ENCODE measurements around the gene GNG8. TPM values are rescaled to one million over a fixed set of nuclear protein-coding genes. Genes with fewer than 3 reads are reported as not detected.

Gene GNG8
- total and polyA plus RNA-seq, 9 of the 15 experiments (the other 6 are each of a cell fraction or from before 2014, with no cell fraction given): 1.3 TPM; not detected in 8

GRCh38 chr19:46623915-46624502 lies 12.0 kb downstream of the GNG8 start:
- no peak for TF ChIP-seq NKRF (IDR thresholded peaks at IDR 0.05; ENCODE audit: borderline replicate concordance)
- TF ChIP-seq RBM39 (optimal IDR thresholded peaks at IDR 0.05; ENCODE audit: low read depth, low read length): no peak
- no peak for TF ChIP-seq ZKSCAN1 (IDR thresholded peaks at IDR 0.05; ENCODE audit: low read depth, low read length)
- TF ChIP-seq XRCC4 (IDR thresholded peaks at IDR 0.05; ENCODE audit: extremely low read depth, insufficient read depth, insufficient read length): no peak
- no peak for TF ChIP-seq ZBTB7A (IDR thresholded peaks at IDR 0.05; ENCODE audit: borderline replicate concordance, control insufficient read depth, low read depth, low read length)
- no peak for TF ChIP-seq FIP1L1 (IDR thresholded peaks at IDR 0.05; ENCODE audit: low read depth, low read length, poor library complexity, severe bottlenecking)
- TF ChIP-seq ZNF121 (CRISPR knock-in tag; conservative IDR thresholded peaks at IDR 0.05): 0 out of 2 replicates have a peak, but pooled peaks have one; percentile 13
- TF ChIP-seq HNRNPL (IDR thresholded peaks at IDR 0.05; ENCODE audit: low read depth, low read length): peak; percentile 15; the same call in 1 of the 2 replicates
- TF ChIP-seq SMAD3 (CRISPR knock-in tag; conservative IDR thresholded peaks at IDR 0.05): no peak
- TF ChIP-seq TRIM28 (IDR thresholded peaks at IDR 0.05): no peak
- no peak for TF ChIP-seq CGGBP1 (CRISPR knock-in tag; IDR thresholded peaks at IDR 0.05)
- TF ChIP-seq HMG20A (CRISPR knock-in tag; conservative IDR thresholded peaks at IDR 0.05): no peak
- TF ChIP-seq SP1 (CRISPR knock-in tag; IDR thresholded peaks at IDR 0.05): no peak
- no peak for FAIRE-seq
- H3K4me1 ChIP-seq (replicated peaks in 1 of 2; ENCODE audit: control insufficient read depth in 2 of 2, insufficient read depth in 2 of 2, low read length in 2 of 2): peaks cover 45 to 66% of the 10 kb centered on the region in 2 experiments
- H3K9ac ChIP-seq (ENCODE audit: insufficient read depth in 1 of 2, low read depth in 2 of 2, low read length in 2 of 2): peak overlapping the region in 1 of 2 experiments; percentile 11; a peak in 1 of 4 replicates
- ATAC-seq: no peak
- ChIA-PET POLR2A (interaction anchor here (0.9 kb wide), 1 partner anchor 10 kb away, joined by 3 read pairs; no protein-coding TSS in a partner anchor), CTCF (ENCODE audit: low intra/inter-chr PET ratio) (no interaction called here)
- H3K4me2 ChIP-seq (ENCODE audit: insufficient read depth, low read length): peak overlapping the region; percentile 57; the same call in 1 of the 2 replicates
- no peak for DNase-seq (ENCODE audit: extremely low read depth in 1 of 4, low spot score in 3 of 4)
- H3K79me2 ChIP-seq (ENCODE audit: control insufficient read depth, insufficient read depth, low read length): no peaks in the 10 kb centered on the region
- in situ Hi-C loops (cut with MboI): no loop called here
- WGBS (ENCODE audit: insufficient coverage, low coverage, missing lambda C conversion rate): 86% methylated on average over 15 of the region's 35 CpGs
- no peaks in the 10 kb centered on the region for H4K20me1 ChIP-seq (replicated peaks; ENCODE audit: control insufficient read depth, insufficient read depth, low read length)
- no peaks in the 10 kb centered on the region for H3K9me3 ChIP-seq (replicated peaks; ENCODE audit: control insufficient read depth, insufficient read depth, low read depth, low read length)
- no peak overlapping the region for H3K27ac ChIP-seq (ENCODE audit: extremely low read depth, low read depth, low read length)
- no peak overlapping the region for H3K4me3 ChIP-seq
- no peaks in the 10 kb centered on the region for H3K9me1 ChIP-seq (ENCODE audit: control insufficient read depth, insufficient read depth, low read length)
- no peaks in the 10 kb centered on the region for H3K27me3 ChIP-seq (ENCODE audit: control insufficient read depth in 2 of 2, insufficient read depth in 2 of 2, low read length in 2 of 2)
- H2AFZ ChIP-seq (ENCODE audit: low read depth, low read length): peak overlapping the region; percentile 60; the same call in 1 of the 2 replicates
- intact Hi-C loops (cut with micrococcal nuclease): no loop called here
- no TSS peak for BruUV-seq (replicated peaks)
- H3K36me3 ChIP-seq (ENCODE audit: control insufficient read depth, insufficient read depth, low read length): no peaks in the 10 kb centered on the region

All from K562 (cell line).